Activated CD8-positive, alpha-beta memory T cell treated with anti-CD3 and anti-CD28 coated beads, Interleukin-2, amount 10 ng/mL, durations not matched to agents 7 days and 5 days (primary cell): Measurements from ENCODE around the gene OR6K6. TPM values are rescaled to one million over a fixed set of nuclear protein-coding genes. Genes with fewer than 3 reads are reported as not detected.

Source experiments
- ATAC-seq: fragments of 150-1000 bp; cut with Tn5 transposase; one replicate; pipeline ENCODE4 v1.10.0; 2021; ENCODE audit warnings: moderate library complexity
- CTCF ChIA-PET: fragments of 350-600 bp; sonication (Branson Sonifier 250); formaldehyde crosslinking; loops from one replicate; lab custom pipeline; 2021; ENCODE audit warnings: antibody characterized with exemption; lab: Charles Lee
- DNase-seq: peaks from one replicate; pipeline ENCODE4 v3.0.0-alpha.2; 2020
- H3K27ac Mint-ChIP-seq: one replicate; pipeline ENCODE4 v1.8.0; 2021; ENCODE audit warnings: mild to moderate bottlenecking, mixed read lengths
- H3K27me3 Mint-ChIP-seq: one replicate; pipeline ENCODE4 v1.8.0; 2021; ENCODE audit warnings: mixed read lengths
- H3K36me3 Mint-ChIP-seq: one replicate; pipeline ENCODE4 v1.8.0; 2021; ENCODE audit warnings: mild to moderate bottlenecking, mixed read lengths
- H3K4me1 Mint-ChIP-seq: one replicate; pipeline ENCODE4 v1.8.0; 2021; ENCODE audit warnings: mixed read lengths
- H3K4me3 Mint-ChIP-seq: one replicate; pipeline ENCODE4 v1.8.0; 2021; ENCODE audit warnings: mild to moderate bottlenecking, moderate library complexity, mixed read lengths
- H3K9me3 Mint-ChIP-seq: one replicate; pipeline ENCODE4 v1.8.0; 2022; ENCODE audit warnings: low read depth, mixed read lengths
- total RNA-seq, 2 experiments: library from RNA; stranded (reverse); gene quantifications; one replicate each; pipeline ENCODE4 v1.2.3, GENCODE V29; 2021

Gene OR6K6
- total RNA-seq, 2 experiments from 2014 or later: not detected

GRCh38 chr1:158752155-158752712 lies 2.3 kb upstream of the OR6K6 start:
- DNase-seq (no peak), ATAC-seq (no peak)
- Mint-ChIP-seq H3K36me3 (no peaks in the 10 kb centered on the region), H3K4me3 (no peak overlapping the region), H3K27ac (no peak overlapping the region), H3K27me3 (peaks cover 9% of the 10 kb centered on the region), H3K4me1 (no peaks in the 10 kb centered on the region), H3K9me3 (no peaks in the 10 kb centered on the region)
- CTCF ChIA-PET: no interaction called here

GRCh38 chr1:158771950-158772866 lies 17.7 kb downstream of the OR6K6 start, which contains the start of gene OR6N1:
TSS of gene OR6N1 (minus strand) at chr1:158772195. CDS start at chr1:158766682, 5,513 bp downstream.
- Mint-ChIP-seq H3K27me3 (peaks cover 2% of the 10 kb centered on the region), H3K27ac (no peak within 1 kb of the TSS), H3K9me3 (no peaks in the 10 kb centered on the region), H3K4me1 (no peaks in the 10 kb centered on the region), H3K36me3 (no peaks in the 10 kb centered on the region), H3K4me3 (no peak within 1 kb of the TSS)
- CTCF ChIA-PET: no interaction called here
- ATAC-seq (no peak), DNase-seq (no peak)

- no peak for DNase-seq
- no peak within 1 kb of the TSS for H3K4me3 Mint-ChIP-seq
- no peak for ATAC-seq
- H3K4me1 Mint-ChIP-seq: peaks cover 5% of the 10 kb centered on the region
- peaks cover 7% of the 10 kb centered on the region for H3K27me3 Mint-ChIP-seq
- no peaks in the 10 kb centered on the region for H3K36me3 Mint-ChIP-seq
- CTCF ChIA-PET: no interaction called here
- no peaks in the 10 kb centered on the region for H3K9me3 Mint-ChIP-seq
- no peak within 1 kb of the TSS for H3K27ac Mint-ChIP-seq
Observed at GRCh38 chr1:158781104-158781503, 26.6 kb downstream of the OR6K6 start, which contains the start of gene OR6N2. TSS of gene OR6N2 (minus strand) at chr1:158781204. CDS start at chr1:158777635, 3,569 bp downstream.

GRCh38 chr1:158793604-158794003 lies 39.1 kb downstream of the OR6K6 start:
- Mint-ChIP-seq H3K36me3 (no peaks in the 10 kb centered on the region), H3K4me1 (no peaks in the 10 kb centered on the region), H3K9me3 (no peaks in the 10 kb centered on the region), H3K4me3 (no peak overlapping the region), H3K27ac (no peak overlapping the region), H3K27me3 (no peaks in the 10 kb centered on the region)
- DNase-seq: peak; percentile 43
- peak; percentile 36 for ATAC-seq
- CTCF ChIA-PET: interaction anchor here (1.0 to 1.6 kb wide), 3 partner anchors 11 to 204 kb away, joined by 3 to 4 read pairs (median 3); no protein-coding TSS in a partner anchor

- no peaks in the 10 kb centered on the region for H3K36me3 Mint-ChIP-seq
- CTCF ChIA-PET: interaction anchor here (1.0 kb wide), 1 partner anchor 181 kb away, joined by 3 read pairs; no protein-coding TSS in a partner anchor
- no peaks in the 10 kb centered on the region for H3K27me3 Mint-ChIP-seq
- H3K9me3 Mint-ChIP-seq: no peaks in the 10 kb centered on the region
- H3K27ac Mint-ChIP-seq: no peak overlapping the region
- ATAC-seq (no peak), DNase-seq (no peak)
- H3K4me3 Mint-ChIP-seq: no peak overlapping the region
- H3K4me1 Mint-ChIP-seq: no peaks in the 10 kb centered on the region
Observed at GRCh38 chr1:158794247-158794646, 39.7 kb downstream of the OR6K6 start.

- no peak overlapping the region for H3K4me3 Mint-ChIP-seq
- H3K4me1 Mint-ChIP-seq: no peaks in the 10 kb centered on the region
- no peak overlapping the region for H3K27ac Mint-ChIP-seq
- no peaks in the 10 kb centered on the region for H3K27me3 Mint-ChIP-seq
- ATAC-seq (no peak), DNase-seq (no peak)
- no peaks in the 10 kb centered on the region for H3K9me3 Mint-ChIP-seq
- CTCF ChIA-PET: no interaction called here
- no peaks in the 10 kb centered on the region for H3K36me3 Mint-ChIP-seq
Observed at GRCh38 chr1:158798531-158798930, 44.0 kb downstream of the OR6K6 start.

GRCh38 chr1:158799689-158800088 lies 45.2 kb downstream of the OR6K6 start:
- Mint-ChIP-seq H3K4me3 (no peak overlapping the region), H3K9me3 (no peaks in the 10 kb centered on the region), H3K27me3 (no peaks in the 10 kb centered on the region), H3K27ac (no peak overlapping the region), H3K4me1 (no peaks in the 10 kb centered on the region), H3K36me3 (no peaks in the 10 kb centered on the region)
- CTCF ChIA-PET: no interaction called here
- no peak for ATAC-seq
- no peak for DNase-seq

GRCh38 chr1:158800526-158800925 lies 46.0 kb downstream of the OR6K6 start:
- Mint-ChIP-seq H3K36me3 (no peaks in the 10 kb centered on the region), H3K27me3 (no peaks in the 10 kb centered on the region), H3K9me3 (no peaks in the 10 kb centered on the region), H3K27ac (no peak overlapping the region), H3K4me1 (no peaks in the 10 kb centered on the region), H3K4me3 (no peak overlapping the region)
- DNase-seq: no peak
- no peak for ATAC-seq
- CTCF ChIA-PET: no interaction called here

- Mint-ChIP-seq H3K36me3 (no peaks in the 10 kb centered on the region), H3K27ac (no peak overlapping the region), H3K9me3 (no peaks in the 10 kb centered on the region), H3K27me3 (peaks cover 6% of the 10 kb centered on the region), H3K4me1 (no peaks in the 10 kb centered on the region), H3K4me3 (no peak overlapping the region)
- CTCF ChIA-PET: no interaction called here
- DNase-seq (no peak), ATAC-seq (no peak)
Observed at GRCh38 chr1:158801396-158801795, 46.9 kb downstream of the OR6K6 start.

- H3K4me1 Mint-ChIP-seq: no peaks in the 10 kb centered on the region
- DNase-seq (no peak), ATAC-seq (no peak)
- no peaks in the 10 kb centered on the region for H3K36me3 Mint-ChIP-seq
- H3K9me3 Mint-ChIP-seq: no peaks in the 10 kb centered on the region
- H3K27ac Mint-ChIP-seq: no peak overlapping the region
- H3K4me3 Mint-ChIP-seq: no peak overlapping the region
- H3K27me3 Mint-ChIP-seq: peaks cover 9% of the 10 kb centered on the region
- CTCF ChIA-PET: no interaction called here
Observed at GRCh38 chr1:158803678-158804077, 49.2 kb downstream of the OR6K6 start.

Other genes starting within 250 kb of the OR6K6 start
- gene OR6Y1, start 200.3 kb upstream of the OR6K6 start, total RNA-seq: not detected
- gene OR6P1, start 184.1 kb upstream of the OR6K6 start, total RNA-seq: not detected
- not detected for gene OR10X1, start 174.8 kb upstream of the OR6K6 start, total RNA-seq
- gene OR10Z1, start 149.5 kb upstream of the OR6K6 start, total RNA-seq: not detected
- not detected for gene SPTA1, start 68.0 kb upstream of the OR6K6 start, total RNA-seq
- not detected for gene OR6K2, start 54.1 kb upstream of the OR6K6 start, total RNA-seq
- gene OR6K3, start 34.0 kb upstream of the OR6K6 start, total RNA-seq: not detected
- not detected for gene OR6N1, start 17.5 kb downstream of the OR6K6 start, total RNA-seq
- not detected for gene OR6N2, start 26.5 kb downstream of the OR6K6 start, total RNA-seq
- not detected for gene MNDA, start 76.6 kb downstream of the OR6K6 start, total RNA-seq
- 10 to 100 TPM; 57.8 to 59.4 TPM for gene PYHIN1, start 176.8 kb downstream of the OR6K6 start, total RNA-seq